ENCODE results near the gene TRAIP.

Gene TRAIP

GRCh38 chr3:49813497-49814174 is 42.7 kb downstream of the TRAIP start, which contains the start of gene UBA7:
Gene UBA7 (minus strand): TSS chr3:49813953. CDS start chr3:49813787, 166 bp downstream.
- FAIRE-seq, result peak; percentile 55

DNA sequence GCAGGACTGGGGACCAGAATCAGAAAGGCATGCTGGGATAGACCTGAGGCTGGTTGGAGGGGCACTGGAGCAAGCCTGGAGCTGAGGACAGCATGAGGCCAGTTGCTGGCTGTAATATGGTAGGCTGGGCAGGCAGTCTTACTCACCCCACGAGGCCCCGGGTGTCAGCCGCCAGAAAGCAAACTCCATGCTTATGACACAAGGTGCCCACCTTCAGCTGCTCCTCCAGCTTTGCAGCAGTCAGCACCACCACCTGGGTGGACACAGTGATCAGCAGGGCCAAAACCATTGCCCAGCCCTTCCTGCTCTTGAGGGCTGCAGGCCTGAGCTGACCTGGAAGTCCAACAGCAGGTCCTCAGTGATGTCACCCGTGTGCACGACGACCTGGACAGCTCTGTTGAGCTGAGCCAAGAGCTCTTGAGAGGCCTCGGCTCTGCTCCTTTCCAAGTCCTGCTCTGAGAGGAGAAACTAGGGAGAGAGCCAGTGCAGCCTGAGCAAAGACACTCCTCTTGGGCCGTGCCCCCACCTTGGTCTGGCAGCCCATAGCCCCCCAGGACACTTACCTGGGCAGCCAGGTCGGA is 43.4 kb downstream of the TRAIP start:
- no peak for FAIRE-seq

DNA sequence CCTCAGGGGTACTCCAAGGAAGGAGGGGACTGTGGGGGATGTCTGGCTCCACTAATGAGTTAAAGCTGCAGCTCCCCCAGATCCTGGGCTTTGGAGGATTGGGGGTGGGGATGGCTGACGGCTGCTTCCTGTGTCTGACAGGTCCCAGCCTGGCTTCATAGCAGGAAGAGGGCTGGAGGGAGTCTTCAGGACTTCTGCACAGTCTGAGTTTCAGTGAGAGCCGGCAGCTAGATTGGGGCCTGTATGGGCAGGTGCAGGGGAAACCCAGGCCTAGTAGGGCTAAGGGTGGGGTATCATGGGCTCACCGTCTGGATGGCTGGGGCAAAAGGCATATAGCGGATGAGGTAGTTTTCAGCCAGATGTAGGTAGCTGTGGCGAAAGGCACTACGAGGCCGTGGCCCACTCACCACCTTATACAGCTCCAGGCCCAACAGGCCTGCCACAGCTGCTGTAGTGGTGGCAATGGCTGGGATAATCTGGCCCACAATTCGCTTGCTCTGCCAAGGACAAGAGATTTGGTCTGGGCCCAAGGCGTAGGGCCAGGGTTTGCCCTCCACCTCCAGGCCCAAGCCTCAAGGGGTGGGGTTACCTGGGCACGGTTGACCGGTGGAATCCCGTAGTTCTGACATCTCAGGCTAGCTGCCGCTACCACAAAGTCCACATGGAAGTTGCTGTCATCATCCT is 48.8 kb downstream of the TRAIP start:
- FAIRE-seq, result no peak

DNA sequence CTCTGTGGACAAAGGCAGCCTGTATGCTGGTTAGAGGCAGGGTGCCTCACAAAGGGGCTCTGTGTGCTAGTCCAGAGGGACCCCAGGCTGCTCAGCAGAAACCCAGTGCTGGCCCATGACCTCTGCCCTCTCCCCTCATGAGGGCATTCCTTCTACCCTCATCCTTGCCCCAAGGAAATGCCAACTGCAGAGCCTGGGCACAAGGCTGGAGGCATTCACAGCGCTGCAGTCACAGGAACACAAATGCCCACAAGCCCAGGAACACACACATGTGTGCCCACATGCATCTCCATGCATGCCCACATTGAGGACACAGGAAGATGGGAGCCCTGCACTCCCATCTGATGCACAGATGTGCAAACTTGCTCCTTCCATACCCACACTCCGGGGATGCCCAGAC is 49.5 kb downstream of the TRAIP start:
- no peak for FAIRE-seq

GRCh38 chr3:49805897-49806701 is 50.3 kb downstream of the TRAIP start:
- FAIRE-seq, result no peak

- FAIRE-seq, result no peak
These were observed 51.0 kb downstream of the TRAIP start for GRCh38 chr3:49805367-49805782.

DNA sequence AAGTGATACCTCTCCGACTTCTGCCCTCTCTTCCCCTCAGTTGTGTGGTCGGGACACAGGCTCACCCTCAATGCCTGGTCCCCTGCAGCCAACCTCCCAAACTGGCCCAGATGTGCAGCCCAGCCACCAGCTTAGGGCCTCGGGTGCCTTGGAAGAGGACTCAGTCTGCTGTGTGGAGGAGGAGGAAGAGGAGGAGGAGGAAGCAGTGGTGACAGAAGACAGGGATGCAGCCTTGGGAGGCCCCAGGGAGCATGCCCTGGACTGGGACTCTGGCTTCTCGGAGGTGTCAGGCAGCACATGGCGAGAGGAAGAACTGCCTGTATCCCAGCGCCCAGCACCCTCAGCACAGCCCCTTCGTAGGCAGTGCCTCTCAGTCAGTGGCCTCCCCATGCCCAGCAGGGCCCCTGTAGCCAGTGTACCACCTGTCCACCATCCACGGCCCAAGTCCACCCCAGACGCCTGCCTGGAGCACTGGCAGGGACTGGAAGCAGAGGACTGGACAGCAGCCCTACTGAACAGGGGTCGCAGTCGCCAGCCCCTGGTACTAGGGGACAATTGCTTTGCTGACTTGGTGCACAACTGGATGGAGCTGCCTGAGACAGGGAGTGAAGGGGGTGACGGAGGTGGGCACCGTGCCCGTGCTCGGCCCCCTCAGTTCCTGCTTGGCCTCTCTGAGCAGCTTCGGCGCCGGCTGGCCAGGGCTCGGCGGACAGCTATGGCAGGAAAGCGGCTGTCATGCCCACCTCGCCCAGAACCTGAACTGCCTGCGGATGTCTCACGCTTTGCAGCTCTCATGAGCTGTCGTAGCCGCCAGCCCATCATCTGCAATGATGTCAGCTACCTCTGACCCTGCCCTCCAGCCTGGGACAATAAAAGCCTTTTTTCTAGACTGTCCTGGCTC is 52.0 kb downstream of the TRAIP start:
- FAIRE-seq, result no peak

DNA sequence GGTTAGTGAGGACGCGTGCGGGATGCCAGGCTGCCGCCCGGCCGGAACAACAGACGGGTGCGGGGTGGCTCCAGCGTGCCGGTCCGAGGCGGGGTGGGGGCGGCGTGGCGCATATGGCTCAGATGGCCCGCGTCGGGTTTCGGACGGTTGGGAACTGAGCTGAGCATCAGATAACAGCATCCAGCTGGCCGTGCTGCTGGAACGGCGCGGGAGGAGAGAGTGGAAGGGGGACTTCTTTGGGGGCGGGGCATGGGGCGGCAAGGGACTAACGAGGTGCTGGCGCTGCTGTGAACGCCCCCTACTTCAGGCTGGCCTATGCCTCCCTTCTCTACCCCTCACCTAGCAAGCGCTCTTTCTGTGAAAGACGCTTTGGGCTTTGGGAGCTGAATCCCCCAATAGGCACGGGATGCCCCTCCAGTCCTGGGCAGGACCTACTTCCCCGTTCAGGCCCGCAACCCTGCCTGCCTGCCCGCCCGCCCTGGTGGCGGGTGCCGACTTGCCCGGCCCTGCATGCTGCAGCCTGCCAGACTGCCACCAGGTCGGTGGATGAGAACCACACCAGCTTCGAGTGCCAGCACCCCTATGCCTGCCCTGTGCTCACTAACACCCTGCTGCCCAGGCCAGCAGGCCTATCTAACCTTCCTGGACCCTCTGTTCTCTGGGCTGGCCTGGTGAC is 52.8 kb downstream of the TRAIP start:
- FAIRE-seq, result no peak

DNA sequence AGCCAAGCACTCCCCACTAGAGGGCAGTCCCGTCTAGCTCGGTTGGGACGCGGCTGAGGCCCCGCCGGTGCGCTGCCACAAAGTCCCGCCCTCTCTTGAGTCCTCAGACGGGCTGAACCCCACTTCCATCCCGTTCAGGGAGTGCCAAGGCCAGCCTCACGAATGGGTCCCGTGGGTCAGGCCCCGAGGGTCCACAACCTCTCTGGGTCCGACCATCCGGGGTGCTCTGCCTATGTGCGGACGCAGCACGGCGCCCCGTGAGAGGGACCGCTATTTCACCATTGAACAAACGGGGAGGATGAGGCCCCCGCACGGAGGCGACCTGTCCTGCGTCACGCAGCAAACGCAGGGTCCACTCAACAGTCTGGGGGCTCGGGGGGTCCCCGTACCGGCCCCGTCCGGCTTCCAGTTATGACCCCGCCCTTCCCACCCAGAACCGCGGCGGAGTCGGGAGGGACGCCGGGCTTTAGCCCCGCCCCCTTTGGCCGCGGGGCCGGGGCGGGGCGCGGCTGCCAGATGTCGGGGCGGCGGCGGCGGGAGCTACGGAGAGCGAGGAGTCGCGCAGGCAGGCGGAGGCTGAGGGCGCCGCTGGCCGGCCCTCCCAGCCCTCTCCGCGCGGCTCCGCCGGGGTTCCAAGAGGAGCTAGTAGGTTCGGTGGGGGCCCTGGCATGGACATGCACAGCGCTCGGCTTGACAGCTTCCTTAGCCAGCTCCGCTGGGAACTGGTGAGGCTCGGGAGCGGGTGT is 53.5 kb downstream of the TRAIP start, which contains the start of gene INKA1:
INKA1 (plus strand) TSS at position 543 of the 746 bp plus-strand sequence; CDS start at position 675, 132 bp downstream.
- no peak for FAIRE-seq

DNA sequence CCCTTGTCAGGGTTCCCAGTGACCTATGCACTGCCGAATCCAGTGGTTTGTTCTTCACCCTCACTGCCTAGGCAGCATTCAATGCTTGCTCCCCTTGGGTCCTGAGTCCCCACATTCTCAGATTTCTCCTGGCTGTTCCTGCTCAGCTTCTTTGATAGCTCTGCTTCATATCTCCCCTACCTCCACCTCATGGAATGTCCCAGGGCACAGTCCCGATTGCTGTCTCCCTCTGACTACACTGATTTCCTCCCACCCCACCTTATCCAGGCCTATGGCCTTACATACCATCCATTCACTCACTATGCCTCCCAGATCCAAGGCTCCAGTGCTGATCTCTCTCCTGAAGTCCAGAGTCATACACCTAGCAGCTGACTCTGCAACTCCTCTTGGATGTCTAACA is 55.2 kb downstream of the TRAIP start:
- FAIRE-seq, result no peak

GRCh38 chr3:49799761-49800160 is 56.6 kb downstream of the TRAIP start, which contains the start of gene CDHR4:
Gene CDHR4 (minus strand): TSS chr3:49799873. CDS start chr3:49799812, 61 bp downstream.
- no peak for FAIRE-seq

GRCh38 chr3:49799105-49799504 is 57.3 kb downstream of the TRAIP start:
- FAIRE-seq, result no peak

DNA sequence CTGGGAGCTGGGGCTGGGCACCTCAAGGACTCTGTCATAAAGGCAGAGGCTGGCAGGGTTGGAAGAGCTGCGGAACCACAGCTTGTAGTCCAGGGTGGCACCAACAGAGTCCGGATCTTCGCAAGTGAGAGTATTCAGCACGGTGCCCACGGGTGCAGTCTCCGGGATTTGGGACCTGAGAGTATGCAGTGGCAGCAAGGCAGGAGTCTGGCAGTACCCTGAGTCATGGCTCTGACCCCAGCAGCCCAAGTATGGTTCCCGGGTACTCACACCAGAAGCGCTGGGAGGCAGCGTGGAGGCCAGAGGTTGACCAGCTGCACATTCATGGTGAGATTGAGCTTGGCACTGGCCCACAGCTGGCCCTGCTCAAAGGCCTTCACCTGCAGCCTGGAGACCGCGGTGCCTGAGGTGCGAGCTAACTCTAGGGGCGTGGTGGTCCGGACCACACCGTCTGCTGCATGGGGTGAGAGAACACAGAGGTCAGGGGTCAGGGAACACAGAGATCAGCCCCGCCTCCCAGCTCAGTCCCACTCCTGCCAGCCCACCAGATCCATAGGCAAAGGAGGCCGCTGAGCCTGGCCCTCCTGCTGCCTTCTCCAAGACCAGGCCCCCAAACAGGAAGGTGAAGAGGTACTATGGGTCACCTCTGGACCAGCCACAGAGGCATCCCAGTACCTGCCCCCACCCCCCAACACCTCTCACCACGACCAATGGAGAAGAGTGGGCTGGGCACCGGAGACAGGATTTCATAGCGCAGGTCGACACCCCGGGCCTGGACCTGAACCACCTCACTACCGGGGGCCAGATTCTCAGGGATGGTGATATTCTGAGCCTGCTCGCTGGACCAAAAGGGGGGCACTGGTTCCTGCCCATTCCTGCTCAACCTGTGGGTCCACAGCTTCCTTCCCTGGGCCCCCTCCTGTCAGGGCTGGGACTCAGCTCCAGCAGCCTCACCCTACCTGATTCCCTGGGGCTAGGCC is 61.1 kb downstream of the TRAIP start:
- no peak for FAIRE-seq

DNA sequence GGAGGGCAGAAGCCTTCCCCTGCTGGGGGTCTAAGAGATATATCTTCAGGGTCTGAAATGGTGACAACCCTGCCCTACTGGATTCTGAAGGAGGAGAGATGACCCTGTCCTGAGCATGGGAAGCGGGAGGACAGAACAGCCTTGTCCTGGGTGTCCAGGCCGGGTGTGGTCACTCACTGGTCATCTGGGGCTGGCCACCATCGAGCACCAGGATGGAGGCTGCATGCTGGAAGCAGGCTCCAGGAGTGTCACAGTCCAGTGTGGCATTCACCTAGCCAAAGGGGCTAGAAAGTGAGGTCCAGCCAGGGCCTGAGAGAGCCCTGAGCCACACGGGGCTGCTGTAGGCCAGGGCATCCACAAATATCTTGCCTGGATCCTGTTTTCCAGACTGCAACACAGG is 61.9 kb downstream of the TRAIP start:
- FAIRE-seq, result no peak

DNA sequence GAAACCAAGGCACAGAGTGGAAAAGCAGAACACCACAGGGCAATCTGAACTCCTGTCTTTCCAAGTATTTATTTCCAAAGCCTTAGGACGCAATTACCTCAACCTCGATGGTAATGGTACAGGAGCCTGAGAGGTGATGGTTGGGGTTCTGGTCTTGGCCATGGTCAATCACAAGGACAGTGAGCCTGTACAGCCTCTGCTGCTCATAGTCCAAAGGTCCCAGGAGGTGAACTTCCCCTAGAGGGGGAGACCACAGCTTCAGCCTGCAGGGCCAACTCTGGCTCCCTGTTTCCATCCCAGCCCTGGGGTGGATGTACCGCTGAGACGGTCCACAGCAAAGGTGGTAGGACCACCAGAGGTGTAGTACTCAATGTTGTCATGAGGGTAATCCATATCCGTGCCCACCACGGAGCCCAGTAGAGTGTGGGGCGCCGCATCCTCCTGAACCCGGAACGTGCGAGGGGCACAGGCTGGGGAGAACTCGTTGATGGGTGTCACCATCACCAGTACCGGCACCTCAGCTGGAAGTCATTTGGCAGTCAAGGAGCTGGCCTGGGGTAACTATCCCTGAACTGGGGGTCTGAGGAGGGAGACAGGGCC is 62.8 kb downstream of the TRAIP start:
- FAIRE-seq, result no peak

DNA sequence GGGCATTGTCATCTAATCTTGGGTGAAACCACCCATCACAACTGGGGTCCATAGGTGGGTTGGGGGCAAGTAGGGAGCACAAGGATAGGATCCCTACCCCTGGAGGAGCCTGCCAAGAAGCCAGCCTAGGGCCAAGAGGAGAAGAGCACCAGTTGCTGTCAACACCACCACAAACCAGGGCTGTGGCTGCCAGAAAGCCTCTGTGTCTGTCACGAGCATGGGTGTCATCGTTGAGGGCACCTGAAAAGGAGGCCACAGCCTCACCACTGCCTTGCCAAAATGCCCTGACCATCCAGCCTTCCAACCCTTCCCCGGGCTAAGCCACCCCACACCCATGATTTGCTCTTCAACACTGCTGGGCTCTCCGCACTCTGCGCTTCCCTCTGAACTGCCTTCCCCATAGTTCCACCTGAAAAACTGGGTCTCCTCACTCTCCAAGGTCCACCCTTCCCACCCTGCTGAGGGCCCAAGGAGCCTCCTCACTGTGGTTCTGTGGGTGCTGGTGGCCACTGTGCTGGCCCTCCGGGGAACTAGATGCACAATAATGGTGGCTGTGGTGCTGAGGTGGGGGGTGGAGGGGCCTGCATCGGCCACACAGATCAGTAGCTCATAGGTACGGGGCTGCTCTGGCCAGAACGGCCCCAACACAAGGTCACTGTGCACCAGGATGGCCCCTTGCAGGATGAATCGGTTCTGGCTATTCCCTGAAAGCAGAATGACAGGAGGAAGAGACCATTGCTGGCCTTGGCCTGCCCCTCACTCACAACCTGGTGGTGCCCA is 63.8 kb downstream of the TRAIP start:
- FAIRE-seq, result no peak

GRCh38 chr3:49791571-49791970 is 64.8 kb downstream of the TRAIP start:
- FAIRE-seq, result no peak

Data from endometrium (tissue), 2 donors.